ENCODE results near the gene TRAT1.
"Not testable (repeated sequence)": the region's sequence is repeated elsewhere in the genome, so short reads cannot be mapped to it uniquely, and the experiment has no call there.

DNA sequence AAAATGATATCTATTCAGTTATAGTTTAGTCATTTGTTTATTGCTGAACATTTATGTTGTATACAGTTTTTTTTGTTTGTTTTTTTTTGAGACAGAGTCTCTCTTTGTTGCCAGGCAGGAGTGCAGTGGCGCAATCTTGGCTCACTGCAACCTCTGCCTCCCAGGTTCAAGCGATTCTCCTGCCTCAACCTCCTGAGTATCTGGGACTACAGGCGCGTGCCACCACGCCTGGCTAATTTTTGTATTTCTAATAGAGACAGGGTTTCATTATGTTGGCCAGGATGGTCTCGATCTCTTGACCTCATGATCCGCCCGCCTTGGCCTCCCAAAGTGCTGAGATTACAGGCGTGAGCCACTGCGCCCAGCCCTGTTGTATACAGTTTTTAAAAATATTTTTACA is 1.2 kb downstream of the TRAT1 start:
- TF ChIP-seq, protein P1, sequence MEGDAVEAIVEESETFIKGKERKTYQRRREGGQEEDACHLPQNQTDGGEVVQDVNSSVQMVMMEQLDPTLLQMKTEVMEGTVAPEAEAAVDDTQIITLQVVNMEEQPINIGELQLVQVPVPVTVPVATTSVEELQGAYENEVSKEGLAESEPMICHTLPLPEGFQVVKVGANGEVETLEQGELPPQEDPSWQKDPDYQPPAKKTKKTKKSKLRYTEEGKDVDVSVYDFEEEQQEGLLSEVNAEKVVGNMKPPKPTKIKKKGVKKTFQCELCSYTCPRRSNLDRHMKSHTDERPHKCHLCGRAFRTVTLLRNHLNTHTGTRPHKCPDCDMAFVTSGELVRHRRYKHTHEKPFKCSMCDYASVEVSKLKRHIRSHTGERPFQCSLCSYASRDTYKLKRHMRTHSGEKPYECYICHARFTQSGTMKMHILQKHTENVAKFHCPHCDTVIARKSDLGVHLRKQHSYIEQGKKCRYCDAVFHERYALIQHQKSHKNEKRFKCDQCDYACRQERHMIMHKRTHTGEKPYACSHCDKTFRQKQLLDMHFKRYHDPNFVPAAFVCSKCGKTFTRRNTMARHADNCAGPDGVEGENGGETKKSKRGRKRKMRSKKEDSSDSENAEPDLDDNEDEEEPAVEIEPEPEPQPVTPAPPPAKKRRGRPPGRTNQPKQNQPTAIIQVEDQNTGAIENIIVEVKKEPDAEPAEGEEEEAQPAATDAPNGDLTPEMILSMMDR (IDR thresholded peaks at IDR 0.05), result not testable (repeated sequence)
- TF ChIP-seq POLR2A (IDR thresholded peaks at IDR 0.05), result not testable (repeated sequence)

Measured in right lobe of liver (tissue), 4 donors.